GM21423 (cell line): Measurements from ENCODE around the gene RHOJ.
"Not testable (repeated sequence)": the region's sequence is repeated elsewhere in the genome, so short reads cannot be mapped to it uniquely, and the experiment has no call there.

Source experiments
- ATAC-seq: cut with Tn5 transposase; IDR thresholded peaks from one replicate; pipeline ENCODE4 v1.9.1; 2021; ENCODE audit warnings: mild to moderate bottlenecking, moderate library complexity; ENCODE audit not compliant: unreplicated experiment

Gene RHOJ

GRCh38 chr14:63266106-63266505 lies 61.9 kb downstream of the RHOJ start:
- ATAC-seq, result no peak

GRCh38 chr14:63267171-63267570 lies 62.9 kb downstream of the RHOJ start:
- no peak for ATAC-seq

GRCh38 chr14:63268771-63269170 lies 64.5 kb downstream of the RHOJ start:
- no peak for ATAC-seq

- no peak for ATAC-seq
These were observed 65.5 kb downstream of the RHOJ start for GRCh38 chr14:63269561-63270225.

- ATAC-seq, result no peak
These were observed 68.9 kb downstream of the RHOJ start for GRCh38 chr14:63273129-63273528.

- ATAC-seq, result no peak
These were observed 69.7 kb downstream of the RHOJ start for GRCh38 chr14:63273717-63274655.

- ATAC-seq, result no peak
These were observed 71.4 kb downstream of the RHOJ start for GRCh38 chr14:63275611-63276010.

- no peak for ATAC-seq
These were observed 71.8 kb downstream of the RHOJ start for GRCh38 chr14:63276016-63276415.

- ATAC-seq, result no peak
These were observed 72.5 kb downstream of the RHOJ start for GRCh38 chr14:63276492-63277342.

- no peak for ATAC-seq
These were observed 73.4 kb downstream of the RHOJ start for GRCh38 chr14:63277591-63278183.

- not testable (repeated sequence) for ATAC-seq
These were observed 75.7 kb downstream of the RHOJ start for GRCh38 chr14:63279933-63280332.

- no peak for ATAC-seq
These were observed 79.0 kb downstream of the RHOJ start for GRCh38 chr14:63282997-63283883.

- no peak for ATAC-seq
These were observed 79.6 kb downstream of the RHOJ start for GRCh38 chr14:63283884-63284248.

- no peak for ATAC-seq
These were observed 81.8 kb downstream of the RHOJ start for GRCh38 chr14:63286071-63286470.

GRCh38 chr14:63287666-63288483 lies 83.6 kb downstream of the RHOJ start:
- ATAC-seq, result no peak

- no peak for ATAC-seq
These were observed 84.6 kb downstream of the RHOJ start for GRCh38 chr14:63288853-63289252.

GRCh38 chr14:63290741-63291430 lies 86.6 kb downstream of the RHOJ start:
- ATAC-seq, result no peak

GRCh38 chr14:63292805-63293204 lies 88.6 kb downstream of the RHOJ start:
- no peak for ATAC-seq
